Neutrophil (primary cell): ENCODE data around the gene VTCN1.

Experiments used
- H3K27ac ChIP-seq: fragments of 200-600 bp; sonication (generic); 2 replicates; pipeline ENCODE4 v1.5.1; 2016; ENCODE audit warnings: mild to moderate bottlenecking, moderate library complexity
- H3K27me3 ChIP-seq: fragments of 200-600 bp; sonication (generic); 2 replicates; pipeline ENCODE4 v1.6.0; 2016; ENCODE audit warnings: mild to moderate bottlenecking
- H3K36me3 ChIP-seq: fragments of 200-600 bp; sonication (generic); 2 replicates; pipeline ENCODE4 v1.5.1; 2017
- H3K4me1 ChIP-seq, 2 experiments: fragments of 200-600 bp in 1 of 2; sonication (generic) in 1 of 2; 1 replicate in 1 of 2; 2 replicates in 1 of 2; pipeline versions ENCODE4 v1.5.1 to v1.6.1; 2013 to 2016; ENCODE audit warnings: low read depth in 1 of 2, low read length in 1 of 2, mild to moderate bottlenecking in 1 of 2, moderate library complexity in 1 of 2; ENCODE audit not compliant: control insufficient read depth in 1 of 2, insufficient read depth in 1 of 2
- H3K4me3 ChIP-seq, 2 experiments: fragments of 200-600 bp in 1 of 2; sonication (generic) in 1 of 2; 1 replicate in 1 of 2; 2 replicates in 1 of 2; pipeline ENCODE4 v1.5.1; 2013 to 2016; ENCODE audit warnings: low read depth in 1 of 2, low read length in 1 of 2, mild to moderate bottlenecking in 1 of 2, moderate library complexity in 1 of 2
- H3K9me3 ChIP-seq: fragments of 200-600 bp; sonication (generic); 2 replicates; pipeline ENCODE4 v1.5.1; 2016
- TF ChIP-seq, protein P1 (sequence below): fragments of 200-600 bp; sonication (generic); IDR thresholded peaks from 2 replicates; pipeline ENCODE4 v1.5.1; 2016; ENCODE audit warnings: antibody characterized with exemption

The VTCN1 gene

DNA sequence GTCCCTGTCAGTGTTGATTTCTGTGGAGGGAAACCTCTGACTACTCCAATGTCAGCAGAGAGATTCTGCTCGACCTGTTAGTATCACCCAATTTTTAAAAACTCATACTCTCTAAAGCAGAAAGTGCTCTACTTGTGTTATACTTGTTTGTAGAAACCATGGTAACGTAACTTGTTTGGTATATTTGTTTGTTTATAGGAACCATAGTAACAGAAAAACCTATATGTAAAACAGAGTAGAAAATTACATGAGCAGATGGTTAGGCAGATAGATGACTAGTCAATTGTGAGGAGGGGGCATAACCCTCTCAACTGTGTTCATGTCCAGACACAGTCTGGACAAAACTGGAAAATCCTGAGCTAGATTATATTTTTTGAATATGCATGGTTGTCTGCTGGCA is 95.8 kb downstream of the VTCN1 start:
- Histone ChIP-seq H3K9me3 (no peaks in the 10 kb centered on the region), H3K27me3 (peaks cover 4% of the 10 kb centered on the region), H3K27ac (no peak overlapping the region), H3K4me3 (no peak overlapping the region), H3K36me3 (no peaks in the 10 kb centered on the region), H3K4me1 (no peaks in the 10 kb centered on the region)
- TF ChIP-seq, protein P1, sequence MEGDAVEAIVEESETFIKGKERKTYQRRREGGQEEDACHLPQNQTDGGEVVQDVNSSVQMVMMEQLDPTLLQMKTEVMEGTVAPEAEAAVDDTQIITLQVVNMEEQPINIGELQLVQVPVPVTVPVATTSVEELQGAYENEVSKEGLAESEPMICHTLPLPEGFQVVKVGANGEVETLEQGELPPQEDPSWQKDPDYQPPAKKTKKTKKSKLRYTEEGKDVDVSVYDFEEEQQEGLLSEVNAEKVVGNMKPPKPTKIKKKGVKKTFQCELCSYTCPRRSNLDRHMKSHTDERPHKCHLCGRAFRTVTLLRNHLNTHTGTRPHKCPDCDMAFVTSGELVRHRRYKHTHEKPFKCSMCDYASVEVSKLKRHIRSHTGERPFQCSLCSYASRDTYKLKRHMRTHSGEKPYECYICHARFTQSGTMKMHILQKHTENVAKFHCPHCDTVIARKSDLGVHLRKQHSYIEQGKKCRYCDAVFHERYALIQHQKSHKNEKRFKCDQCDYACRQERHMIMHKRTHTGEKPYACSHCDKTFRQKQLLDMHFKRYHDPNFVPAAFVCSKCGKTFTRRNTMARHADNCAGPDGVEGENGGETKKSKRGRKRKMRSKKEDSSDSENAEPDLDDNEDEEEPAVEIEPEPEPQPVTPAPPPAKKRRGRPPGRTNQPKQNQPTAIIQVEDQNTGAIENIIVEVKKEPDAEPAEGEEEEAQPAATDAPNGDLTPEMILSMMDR: no peak

DNA sequence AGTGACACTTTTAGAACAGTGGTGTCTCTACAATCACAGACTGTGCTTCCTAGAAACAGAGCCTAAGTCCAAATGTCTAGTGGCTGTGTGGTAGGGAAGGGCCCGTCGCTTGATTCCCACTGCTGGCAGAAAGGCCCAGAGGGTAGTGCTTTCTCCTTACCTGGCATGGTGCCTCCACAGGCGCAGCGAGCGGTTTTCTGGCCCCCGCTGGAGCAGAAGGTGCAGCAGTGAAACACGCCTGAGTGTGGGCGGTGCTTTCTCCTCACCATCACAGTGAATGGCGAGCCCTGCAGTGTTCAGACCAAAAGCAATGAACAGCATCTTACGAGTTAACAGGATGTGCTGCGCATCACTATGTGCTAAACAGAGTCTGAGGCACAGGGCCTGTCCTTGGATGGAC is 97.5 kb downstream of the VTCN1 start:
- H3K27ac ChIP-seq: no peak overlapping the region
- no peaks in the 10 kb centered on the region for H3K36me3 ChIP-seq

DNA sequence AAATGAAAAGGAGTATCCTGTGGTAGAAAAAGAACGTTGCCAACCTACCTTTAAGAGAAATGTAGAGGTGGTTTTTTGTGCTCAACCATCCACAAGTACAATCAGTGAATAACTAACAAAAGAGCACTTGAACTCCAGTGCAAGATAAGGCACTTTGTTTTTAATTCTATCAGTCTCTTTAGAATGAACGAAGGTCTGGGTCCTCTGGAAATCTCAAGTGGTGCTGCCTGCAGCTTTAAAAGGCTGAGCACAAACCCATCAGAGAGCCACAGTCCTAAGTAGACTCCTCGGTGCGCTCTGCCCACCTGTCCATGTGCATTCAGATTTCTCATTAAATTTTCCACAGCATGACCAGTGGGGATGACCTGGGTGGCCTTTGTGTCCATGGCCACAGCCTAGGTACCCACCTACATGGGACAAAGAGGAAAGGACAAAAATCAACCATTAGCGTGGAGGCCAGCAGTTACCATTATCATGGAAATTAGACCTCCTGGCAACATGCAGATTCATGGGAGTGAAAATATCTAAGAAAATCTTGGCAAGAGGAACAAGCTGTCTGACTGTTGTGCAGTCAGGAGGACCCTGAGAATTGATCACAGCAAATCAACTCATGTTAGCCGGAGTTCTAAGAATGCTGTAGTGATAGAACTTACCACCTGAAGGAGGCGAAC is 98.5 kb downstream of the VTCN1 start:
- H3K4me3 ChIP-seq: no peak overlapping the region
- no peaks in the 10 kb centered on the region for H3K36me3 ChIP-seq
- H3K4me1 ChIP-seq: no peaks in the 10 kb centered on the region
- no peak overlapping the region for H3K27ac ChIP-seq
- H3K9me3 ChIP-seq: no peaks in the 10 kb centered on the region
- no peaks in the 10 kb centered on the region for H3K27me3 ChIP-seq
- TF ChIP-seq, protein P1: no peak

More for the DNA sequence above, 97.5 kb downstream of the VTCN1 start:
- Histone ChIP-seq H3K9me3 (no peaks in the 10 kb centered on the region), H3K4me3 (no peak overlapping the region), H3K4me1 (no peaks in the 10 kb centered on the region), H3K27me3 (no peaks in the 10 kb centered on the region)
- TF ChIP-seq, protein P1: no peak

DNA sequence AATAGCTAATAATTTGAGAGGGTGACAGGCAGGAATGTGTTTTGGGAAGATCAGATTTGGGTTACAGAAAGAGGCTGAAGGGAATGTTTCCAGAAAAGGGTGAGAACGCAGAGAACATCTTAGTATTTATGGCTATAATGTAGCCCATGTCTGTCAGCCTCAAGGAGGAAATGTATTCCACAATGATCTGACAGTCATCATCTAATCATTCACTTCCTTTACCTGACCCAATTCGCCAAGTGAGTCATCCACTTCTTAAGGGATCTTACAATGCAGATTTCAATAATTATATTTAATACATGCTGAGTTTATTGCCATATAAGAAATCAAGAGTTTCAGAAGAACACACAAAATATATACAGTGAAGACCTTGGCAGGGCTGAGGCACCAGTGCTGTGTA is 100.0 kb downstream of the VTCN1 start:
- H3K36me3 ChIP-seq: no peaks in the 10 kb centered on the region
- no peaks in the 10 kb centered on the region for H3K27me3 ChIP-seq
- no peak overlapping the region for H3K27ac ChIP-seq
- H3K4me1 ChIP-seq: no peaks in the 10 kb centered on the region
- H3K9me3 ChIP-seq: no peaks in the 10 kb centered on the region
- no peak overlapping the region for H3K4me3 ChIP-seq
- TF ChIP-seq, protein P1: no peak

DNA sequence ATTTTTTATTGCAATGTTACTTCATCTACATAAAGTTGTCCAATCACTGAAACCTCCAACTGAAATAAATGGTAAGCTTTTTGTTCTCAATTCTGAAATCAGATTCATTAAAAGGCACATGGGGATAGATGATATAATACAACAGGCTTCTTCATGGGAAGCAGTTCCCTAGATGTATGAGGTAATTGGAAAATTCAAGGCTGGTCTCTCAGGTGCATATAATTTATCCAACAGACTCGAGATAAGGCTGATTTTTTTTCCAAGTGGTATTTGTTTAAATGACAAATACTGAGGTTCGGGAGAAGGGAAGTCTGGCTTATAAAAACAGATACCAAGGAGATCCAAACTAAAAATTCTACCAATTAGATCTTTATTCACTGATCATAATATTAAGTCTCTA is 103.4 kb downstream of the VTCN1 start:
- Histone ChIP-seq H3K4me3 (no peak overlapping the region), H3K36me3 (peaks cover 29% of the 10 kb centered on the region), H3K4me1 (no peaks in the 10 kb centered on the region), H3K27ac (no peak overlapping the region), H3K27me3 (no peaks in the 10 kb centered on the region), H3K9me3 (no peaks in the 10 kb centered on the region)
- TF ChIP-seq, protein P1: no peak

DNA sequence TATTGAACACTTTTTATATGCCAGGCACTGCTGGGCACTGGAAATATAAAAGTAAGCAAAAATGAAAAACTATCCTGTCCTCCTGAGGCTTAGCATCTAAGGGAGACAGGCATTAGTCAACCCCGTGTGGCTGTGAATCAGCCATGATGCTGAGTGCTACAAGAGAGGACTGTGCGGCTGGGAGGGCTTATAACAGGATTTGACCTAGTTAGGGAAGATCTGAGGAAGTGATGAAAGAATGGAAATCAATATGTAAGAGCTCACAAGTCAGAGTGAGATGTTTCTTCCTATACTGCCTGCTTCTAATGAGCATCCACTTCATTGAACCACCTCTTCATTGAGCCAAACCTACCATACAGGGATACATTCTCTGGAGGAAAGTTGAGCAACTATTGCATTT is 104.2 kb downstream of the VTCN1 start:
- H3K4me3 ChIP-seq: no peak overlapping the region
- H3K4me1 ChIP-seq: no peaks in the 10 kb centered on the region
- no peak overlapping the region for H3K27ac ChIP-seq
- H3K27me3 ChIP-seq: no peaks in the 10 kb centered on the region
- H3K9me3 ChIP-seq: no peaks in the 10 kb centered on the region
- H3K36me3 ChIP-seq: peaks cover 38% of the 10 kb centered on the region
- TF ChIP-seq, protein P1: no peak
